GM23338 (cell line): ENCODE measurements around the gene MRC2.

Experiments used
- CREB1 ChIP-seq: fragments of 250-450 bp; sonication (Bioruptor Pico); IDR thresholded peaks from 2 replicates; pipeline ENCODE4 v1.5.0; 2020; ENCODE audit warnings: low read depth, mild to moderate bottlenecking, moderate library complexity
- CTCF ChIP-seq, 2 experiments: fragments of 200-600 bp in 1 of 2; sonication (generic) in 1 of 2; conservative IDR thresholded peaks; 2 replicates each; pipeline versions ENCODE4 v1.5.1 to v1.6.1; 2016 to 2017; ENCODE audit warnings: antibody characterized with exemption in 2 of 2, low read depth in 2 of 2, mild to moderate bottlenecking in 2 of 2, moderate library complexity in 1 of 2
- ETS1 ChIP-seq: IDR thresholded peaks from 2 replicates; pipeline ENCODE4 v1.6.1; 2016; ENCODE audit warnings: antibody characterized with exemption
- EZH2 ChIP-seq: fragments of 200-600 bp; sonication (generic); IDR thresholded peaks from one replicate; pipeline ENCODE4 v1.8.0; 2017; ENCODE audit warnings: antibody characterized with exemption, mild to moderate bottlenecking, low read depth; ENCODE audit not compliant: unreplicated experiment
- EZH2phosphoT487 ChIP-seq: fragments of 200-600 bp; sonication (generic); IDR thresholded peaks from one replicate; pipeline ENCODE4 v1.8.1; 2018; ENCODE audit warnings: antibody characterized with exemption; ENCODE audit not compliant: unreplicated experiment
- JUNB ChIP-seq: IDR thresholded peaks from one replicate; pipeline ENCODE4 v1.6.1; 2016; ENCODE audit warnings: antibody characterized with exemption; ENCODE audit not compliant: unreplicated experiment
- NANOG ChIP-seq: IDR thresholded peaks from 2 replicates; pipeline ENCODE4 v1.6.1; 2016; ENCODE audit warnings: antibody characterized with exemption, borderline replicate concordance
- POLR2AphosphoS5 ChIP-seq: IDR thresholded peaks from 2 replicates; pipeline ENCODE4 v1.6.1; 2016; ENCODE audit warnings: antibody characterized with exemption, low read depth
- STAT1 ChIP-seq: IDR thresholded peaks from one replicate; pipeline ENCODE4 v1.6.1; 2016; ENCODE audit warnings: antibody characterized with exemption; ENCODE audit not compliant: unreplicated experiment
- ZNF331 ChIP-seq: fragments of 250-450 bp; sonication (Bioruptor Pico); IDR thresholded peaks from 2 replicates; pipeline ENCODE4 v1.5.0; 2020; ENCODE audit warnings: low read depth, mild to moderate bottlenecking, moderate library complexity
- TF ChIP-seq, protein P1 (sequence below): IDR thresholded peaks from one replicate; pipeline ENCODE4 v1.6.1; 2018; ENCODE audit warnings: antibody characterized with exemption; ENCODE audit not compliant: unreplicated experiment

DNA sequence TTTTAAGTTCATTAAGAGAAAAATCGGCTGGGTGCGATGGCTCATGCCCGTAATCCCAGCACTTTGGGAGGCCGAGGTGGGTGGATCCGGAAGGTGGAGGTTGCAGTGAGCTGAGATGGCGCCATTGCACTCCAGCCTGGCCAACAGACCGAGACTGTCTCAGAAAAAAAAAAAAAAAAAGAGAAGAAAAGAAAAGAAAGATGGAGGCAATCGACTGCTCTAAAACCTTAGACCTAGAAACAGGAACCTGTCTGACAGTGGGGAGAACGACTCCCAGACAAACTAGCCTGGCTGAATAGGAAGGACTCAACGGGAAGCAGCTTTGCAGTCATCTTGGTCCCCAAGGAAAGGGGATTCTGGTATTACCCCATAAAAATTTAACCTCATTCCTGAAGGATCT lies 13.7 kb downstream of the MRC2 start:
- no peak for TF ChIP-seq CTCF (conservative IDR thresholded peaks at IDR 0.05; ENCODE audit: low read depth in 2 of 2)
- no peak for TF ChIP-seq EZH2
- no peak for TF ChIP-seq CREB1 (CRISPR knock-in tag)
- no peak for TF ChIP-seq POLR2AphosphoS5
- TF ChIP-seq EZH2phosphoT487 = no peak
- TF ChIP-seq, protein P1, sequence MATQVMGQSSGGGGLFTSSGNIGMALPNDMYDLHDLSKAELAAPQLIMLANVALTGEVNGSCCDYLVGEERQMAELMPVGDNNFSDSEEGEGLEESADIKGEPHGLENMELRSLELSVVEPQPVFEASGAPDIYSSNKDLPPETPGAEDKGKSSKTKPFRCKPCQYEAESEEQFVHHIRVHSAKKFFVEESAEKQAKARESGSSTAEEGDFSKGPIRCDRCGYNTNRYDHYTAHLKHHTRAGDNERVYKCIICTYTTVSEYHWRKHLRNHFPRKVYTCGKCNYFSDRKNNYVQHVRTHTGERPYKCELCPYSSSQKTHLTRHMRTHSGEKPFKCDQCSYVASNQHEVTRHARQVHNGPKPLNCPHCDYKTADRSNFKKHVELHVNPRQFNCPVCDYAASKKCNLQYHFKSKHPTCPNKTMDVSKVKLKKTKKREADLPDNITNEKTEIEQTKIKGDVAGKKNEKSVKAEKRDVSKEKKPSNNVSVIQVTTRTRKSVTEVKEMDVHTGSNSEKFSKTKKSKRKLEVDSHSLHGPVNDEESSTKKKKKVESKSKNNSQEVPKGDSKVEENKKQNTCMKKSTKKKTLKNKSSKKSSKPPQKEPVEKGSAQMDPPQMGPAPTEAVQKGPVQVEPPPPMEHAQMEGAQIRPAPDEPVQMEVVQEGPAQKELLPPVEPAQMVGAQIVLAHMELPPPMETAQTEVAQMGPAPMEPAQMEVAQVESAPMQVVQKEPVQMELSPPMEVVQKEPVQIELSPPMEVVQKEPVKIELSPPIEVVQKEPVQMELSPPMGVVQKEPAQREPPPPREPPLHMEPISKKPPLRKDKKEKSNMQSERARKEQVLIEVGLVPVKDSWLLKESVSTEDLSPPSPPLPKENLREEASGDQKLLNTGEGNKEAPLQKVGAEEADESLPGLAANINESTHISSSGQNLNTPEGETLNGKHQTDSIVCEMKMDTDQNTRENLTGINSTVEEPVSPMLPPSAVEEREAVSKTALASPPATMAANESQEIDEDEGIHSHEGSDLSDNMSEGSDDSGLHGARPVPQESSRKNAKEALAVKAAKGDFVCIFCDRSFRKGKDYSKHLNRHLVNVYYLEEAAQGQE = no peak
- TF ChIP-seq JUNB = no peak
- TF ChIP-seq ZNF331 (CRISPR knock-in tag) = no peak
- no peak for TF ChIP-seq NANOG
- no peak for TF ChIP-seq ETS1
- no peak for TF ChIP-seq STAT1
